Caco-2 (cell line): Measurements from ENCODE around the gene LRRC4C. TPM values are rescaled to one million over a fixed set of nuclear protein-coding genes. Genes with fewer than 3 reads are reported as not detected.

Source experiments
- BruUV-seq: library from RNA; stranded (reverse); fragments of 400-500 nt; replicated peaks from 2 replicates; lab custom pipeline; 2021; lab: Mats Ljungman, UMichigan
- CTCF ChIA-PET: fragments of 300-600 bp; sonication (Branson Sonifier 250); formaldehyde crosslinking; loops from one replicate; lab custom pipeline; 2022; ENCODE audit warnings: antibody characterized with exemption; lab: Charles Lee
- POLR2A ChIA-PET: fragments of 300-600 bp; sonication (Branson Sonifier 250); formaldehyde crosslinking; loops from one replicate; lab custom pipeline; 2022; ENCODE audit warnings: antibody characterized with exemption; lab: Charles Lee
- DNase-seq, 2 experiments: peaks; one replicate each; pipeline versions ENCODE4 v3.0.0 to v3.0.0-alpha.2; 2020 to 2022
- H3K27me3 ChIP-seq: replicated peaks from 2 replicates; pipeline ENCODE4 v1.6.0; 2011; ENCODE audit warnings: low read length; ENCODE audit not compliant: control insufficient read depth, insufficient read depth
- H3K36me3 ChIP-seq: 2 replicates; pipeline ENCODE4 v1.5.1; 2011; ENCODE audit warnings: low read length; ENCODE audit not compliant: control insufficient read depth, insufficient read depth
- H3K4me1 ChIP-seq: fragments of 250-450 bp; sonication (Bioruptor Pico); 2 replicates; pipeline ENCODE4 v1.5.1; 2020; ENCODE audit warnings: mild to moderate bottlenecking
- H3K4me3 ChIP-seq: 2 replicates; pipeline ENCODE4 v1.5.1; 2011; ENCODE audit warnings: low read depth, mild to moderate bottlenecking, control low read depth, low read length
- H3K9me3 ChIP-seq: fragments of 250-450 bp; sonication (Bioruptor Pico); 2 replicates; pipeline ENCODE4 v1.5.1; 2020; ENCODE audit warnings: mild to moderate bottlenecking, moderate library complexity
- H3K27ac Mint-ChIP-seq: one replicate; pipeline ENCODE4 v1.8.0; 2022; ENCODE audit warnings: mixed read lengths; ENCODE audit not compliant: unreplicated experiment
- H3K27me3 Mint-ChIP-seq: one replicate; pipeline ENCODE4 v1.8.0; 2022; ENCODE audit warnings: mixed read lengths; ENCODE audit not compliant: insufficient read depth, unreplicated experiment
- H3K36me3 Mint-ChIP-seq: one replicate; pipeline ENCODE4 v1.8.0; 2022; ENCODE audit warnings: mild to moderate bottlenecking, mixed read lengths; ENCODE audit not compliant: insufficient read depth, unreplicated experiment
- H3K4me1 Mint-ChIP-seq: one replicate; pipeline ENCODE4 v1.8.0; 2022; ENCODE audit warnings: low read depth, mixed read lengths; ENCODE audit not compliant: unreplicated experiment
- H3K4me3 Mint-ChIP-seq: one replicate; pipeline ENCODE4 v1.8.0; 2022; ENCODE audit warnings: mild to moderate bottlenecking, moderate library complexity, mixed read lengths; ENCODE audit not compliant: unreplicated experiment
- H3K9me3 Mint-ChIP-seq: one replicate; pipeline ENCODE4 v1.8.0; 2022; ENCODE audit warnings: mixed read lengths; ENCODE audit not compliant: unreplicated experiment
- intact Hi-C: fragments of 100-400 bp; cut with micrococcal nuclease; formaldehyde crosslinking; loops from one replicate; pipeline ENCODE4 v1.10.0; 2022; ENCODE audit not compliant: unreplicated experiment
- total RNA-seq: library from RNA; stranded (reverse); gene quantifications from 2 replicates; pipeline ENCODE4 v1.2.3, GENCODE V29; 2022
- TF ChIP-seq, protein P1 (sequence below), 2 experiments: fragments of 200-600 bp in 1 of 2; IDR thresholded peaks; 1 replicate in 1 of 2; 2 replicates in 1 of 2; pipeline versions ENCODE4 v1.5.1 to v1.8.0; 2011 to 2022; ENCODE audit warnings: antibody characterized with exemption in 1 of 2, control low read depth in 1 of 2, inconsistent platforms in 1 of 2, low read depth in 1 of 2, low read length in 1 of 2, mild to moderate bottlenecking in 1 of 2, moderate library complexity in 1 of 2; ENCODE audit not compliant: insufficient read depth in 1 of 2, severe bottlenecking in 1 of 2, unreplicated experiment in 1 of 2

LRRC4C gene
- total RNA-seq, 1 experiment from 2014 or later: not detected

DNA sequence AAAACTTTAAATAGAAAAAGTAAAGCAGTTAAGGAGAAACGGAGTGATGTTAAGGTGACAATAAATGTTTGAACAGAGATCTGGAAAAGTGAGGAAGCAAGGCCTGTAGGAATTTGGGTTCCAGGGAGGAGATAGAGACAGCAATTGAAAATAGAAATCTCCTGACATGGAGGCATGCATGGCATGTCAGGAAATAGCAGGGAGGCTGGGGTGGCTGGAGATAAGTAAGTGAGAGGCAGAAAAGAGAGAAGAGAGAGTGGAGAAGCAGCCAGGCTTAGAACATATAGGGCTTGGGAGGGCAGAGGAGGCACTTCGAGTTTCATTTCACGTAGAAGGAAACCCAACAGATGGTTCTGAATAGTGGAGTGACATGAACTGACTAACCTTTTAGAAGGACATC lies 185.5 kb downstream of the LRRC4C start:
- DNase-seq: no peak
- Histone ChIP-seq H3K4me3 (no peak overlapping the region), H3K27me3 (no peaks in the 10 kb centered on the region), H3K36me3 (no peaks in the 10 kb centered on the region), H3K9me3 (no peaks in the 10 kb centered on the region), H3K4me1 (no peaks in the 10 kb centered on the region; the same call in 1 of the 2 replicates)
- no TSS peak for BruUV-seq
- CTCF ChIA-PET: no interaction called here
- H3K4me3 Mint-ChIP-seq: no peak overlapping the region
- H3K36me3 Mint-ChIP-seq: no peaks in the 10 kb centered on the region
- H3K9me3 Mint-ChIP-seq: peaks cover 11% of the 10 kb centered on the region
- peaks cover 7% of the 10 kb centered on the region for H3K27me3 Mint-ChIP-seq
- POLR2A ChIA-PET: no interaction called here
- TF ChIP-seq, protein P1, sequence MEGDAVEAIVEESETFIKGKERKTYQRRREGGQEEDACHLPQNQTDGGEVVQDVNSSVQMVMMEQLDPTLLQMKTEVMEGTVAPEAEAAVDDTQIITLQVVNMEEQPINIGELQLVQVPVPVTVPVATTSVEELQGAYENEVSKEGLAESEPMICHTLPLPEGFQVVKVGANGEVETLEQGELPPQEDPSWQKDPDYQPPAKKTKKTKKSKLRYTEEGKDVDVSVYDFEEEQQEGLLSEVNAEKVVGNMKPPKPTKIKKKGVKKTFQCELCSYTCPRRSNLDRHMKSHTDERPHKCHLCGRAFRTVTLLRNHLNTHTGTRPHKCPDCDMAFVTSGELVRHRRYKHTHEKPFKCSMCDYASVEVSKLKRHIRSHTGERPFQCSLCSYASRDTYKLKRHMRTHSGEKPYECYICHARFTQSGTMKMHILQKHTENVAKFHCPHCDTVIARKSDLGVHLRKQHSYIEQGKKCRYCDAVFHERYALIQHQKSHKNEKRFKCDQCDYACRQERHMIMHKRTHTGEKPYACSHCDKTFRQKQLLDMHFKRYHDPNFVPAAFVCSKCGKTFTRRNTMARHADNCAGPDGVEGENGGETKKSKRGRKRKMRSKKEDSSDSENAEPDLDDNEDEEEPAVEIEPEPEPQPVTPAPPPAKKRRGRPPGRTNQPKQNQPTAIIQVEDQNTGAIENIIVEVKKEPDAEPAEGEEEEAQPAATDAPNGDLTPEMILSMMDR (IDR thresholded peaks at IDR 0.05; ENCODE audit: insufficient read depth in 1 of 2, low read depth in 1 of 2, low read length in 1 of 2, severe bottlenecking in 1 of 2, unreplicated experiment in 1 of 2): no peak
- intact Hi-C loops: no loop called here
- H3K4me1 Mint-ChIP-seq: no peaks in the 10 kb centered on the region
- no peak overlapping the region for H3K27ac Mint-ChIP-seq

DNA sequence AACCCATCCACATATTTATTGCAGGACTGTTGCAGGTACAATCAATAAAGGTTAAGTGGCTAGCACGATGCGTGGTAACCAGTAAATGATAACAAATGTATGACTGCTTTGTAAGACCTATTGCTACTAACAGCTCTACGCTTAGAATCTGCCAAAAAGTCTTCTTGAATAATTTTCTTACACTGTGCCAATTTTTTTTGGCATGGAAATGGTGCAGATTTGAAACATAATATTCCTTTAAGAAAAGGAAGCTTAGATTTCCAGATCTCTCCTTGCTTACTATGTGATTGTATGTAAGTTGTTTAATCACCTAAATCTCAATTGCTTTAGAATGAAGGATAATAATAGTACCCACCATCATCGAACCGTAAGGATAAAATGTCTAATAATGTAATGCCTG lies 192.0 kb downstream of the LRRC4C start:
- DNase-seq: no peak
- no peak overlapping the region for H3K4me3 Mint-ChIP-seq
- no peaks in the 10 kb centered on the region for H3K4me1 ChIP-seq
- BruUV-seq: no TSS peak
- H3K4me3 ChIP-seq: no peak overlapping the region
- no peaks in the 10 kb centered on the region for H3K27me3 ChIP-seq
- CTCF ChIA-PET: no interaction called here
- POLR2A ChIA-PET: no interaction called here
- no peaks in the 10 kb centered on the region for H3K9me3 ChIP-seq
- H3K27ac Mint-ChIP-seq: no peak overlapping the region
- no peaks in the 10 kb centered on the region for H3K9me3 Mint-ChIP-seq
- TF ChIP-seq, protein P1 (IDR thresholded peaks at IDR 0.05; ENCODE audit: insufficient read depth in 1 of 2, low read depth in 1 of 2, low read length in 1 of 2, severe bottlenecking in 1 of 2, unreplicated experiment in 1 of 2): no peak
- no peaks in the 10 kb centered on the region for H3K36me3 Mint-ChIP-seq
- intact Hi-C loops: no loop called here
- H3K27me3 Mint-ChIP-seq: peaks cover 7% of the 10 kb centered on the region
- H3K36me3 ChIP-seq: no peaks in the 10 kb centered on the region
- H3K4me1 Mint-ChIP-seq: no peaks in the 10 kb centered on the region

DNA sequence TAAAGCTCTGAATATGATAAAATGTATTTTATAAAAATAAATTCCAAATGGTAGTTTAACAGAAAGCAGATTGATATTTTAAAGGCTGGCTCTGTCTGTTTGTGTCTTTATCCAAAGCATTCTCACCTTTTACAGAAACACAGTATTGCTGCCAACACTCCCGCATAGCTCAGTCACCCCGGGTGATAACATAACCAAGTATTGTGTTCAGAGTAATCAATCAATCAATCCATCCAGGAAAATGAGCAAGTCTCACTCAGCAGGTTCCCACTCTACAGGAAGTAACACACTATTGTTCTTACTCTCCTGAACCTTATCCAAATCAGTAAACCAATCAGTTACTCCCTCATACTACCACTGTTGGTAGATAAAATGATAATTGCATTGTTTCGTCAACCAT lies 203.4 kb downstream of the LRRC4C start:
- Histone ChIP-seq H3K27me3 (no peaks in the 10 kb centered on the region), H3K9me3 (no peaks in the 10 kb centered on the region; the same call in 1 of the 2 replicates), H3K4me1 (no peaks in the 10 kb centered on the region), H3K36me3 (no peaks in the 10 kb centered on the region), H3K4me3 (no peak overlapping the region)
- Mint-ChIP-seq H3K4me3 (no peak overlapping the region), H3K9me3 (no peaks in the 10 kb centered on the region), H3K4me1 (no peaks in the 10 kb centered on the region), H3K27ac (no peak overlapping the region), H3K36me3 (no peaks in the 10 kb centered on the region), H3K27me3 (peaks cover 7% of the 10 kb centered on the region)
- ChIA-PET CTCF (no interaction called here), POLR2A (no interaction called here)
- BruUV-seq: no TSS peak
- intact Hi-C loops: no loop called here
- DNase-seq: no peak
- TF ChIP-seq, protein P1 (IDR thresholded peaks at IDR 0.05; ENCODE audit: insufficient read depth in 1 of 2, low read depth in 1 of 2, low read length in 1 of 2, severe bottlenecking in 1 of 2, unreplicated experiment in 1 of 2): no peak
